GM12892 (cell line): ENCODE results near the gene SH3RF3.

Experiments
- POLR2A ChIP-seq: IDR thresholded peaks from 2 replicates; pipeline ENCODE4 v1.6.1; 2011; ENCODE audit warnings: low read depth, low read length, control low read depth
- POLR2AphosphoS5 ChIP-seq: IDR thresholded peaks from 2 replicates; pipeline ENCODE4 v1.6.1; 2011; ENCODE audit warnings: low read depth, low read length, control low read depth
- TAF1 ChIP-seq: IDR thresholded peaks from 2 replicates; pipeline ENCODE4 v1.6.1; 2011; ENCODE audit warnings: low read depth, mild to moderate bottlenecking, control low read depth, low read length, borderline replicate concordance

- no peak for TF ChIP-seq POLR2A
- no peak for TF ChIP-seq TAF1
- TF ChIP-seq POLR2AphosphoS5 = no peak
Observed at GRCh38 chr2:109371481-109372170, 242.6 kb downstream of the SH3RF3 start.
